HG02759 (cell line): Measurements from ENCODE around the gene ACTN4.
"Not testable (repeated sequence)": the region's sequence is repeated elsewhere in the genome, so short reads cannot be mapped to it uniquely, and the experiment has no call there.

Experiments
- ATAC-seq: cut with Tn5 transposase; IDR thresholded peaks from one replicate; pipeline ENCODE4 v1.9.1; 2021; ENCODE audit warnings: mild to moderate bottlenecking, moderate library complexity; ENCODE audit not compliant: unreplicated experiment

The ACTN4 gene

GRCh38 chr19:38760805-38761517, 113.5 kb downstream of the ACTN4 start:
- ATAC-seq = not testable (repeated sequence)

- ATAC-seq = not testable (repeated sequence)
Measured at GRCh38 chr19:38761884-38762389, 114.5 kb downstream of the ACTN4 start.

DNA sequence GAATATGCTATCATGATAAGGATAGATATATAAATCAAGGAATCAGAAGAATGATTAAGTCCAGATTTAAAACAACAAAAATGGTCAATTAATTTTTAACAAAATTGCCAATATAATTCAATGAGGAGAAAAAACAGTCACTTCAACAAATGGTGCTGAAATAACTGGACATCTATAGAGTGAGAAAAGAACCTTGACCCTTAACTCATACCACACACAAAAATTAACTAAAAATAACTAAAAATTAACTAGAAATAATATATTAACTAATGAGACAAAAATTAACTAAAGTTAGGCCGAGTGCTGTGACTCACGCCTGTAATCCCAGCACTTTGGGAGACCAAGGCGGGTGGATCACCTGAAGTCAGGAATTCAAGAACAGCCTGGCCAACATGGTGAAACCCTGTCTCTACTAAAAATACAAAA, 116.4 kb downstream of the ACTN4 start:
- no peak for ATAC-seq

DNA sequence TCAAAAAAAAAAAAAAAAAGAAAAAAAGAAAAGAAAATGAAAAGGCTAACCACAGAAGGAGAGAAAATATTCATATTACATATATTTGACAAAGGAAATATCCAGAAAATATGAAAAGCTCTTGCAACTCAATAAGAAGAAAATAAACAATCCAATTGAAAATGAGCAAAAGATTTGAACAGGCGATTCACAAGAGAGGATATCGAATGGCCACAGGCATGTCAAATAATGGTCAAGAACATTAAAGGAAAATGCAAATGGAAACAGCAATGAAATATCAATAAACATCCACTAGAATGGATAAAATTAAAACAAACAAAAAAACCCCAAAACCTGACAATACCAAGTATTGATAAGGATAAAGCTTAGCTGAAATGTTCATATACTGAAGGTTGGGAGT, 117.8 kb downstream of the ACTN4 start:
- ATAC-seq = no peak

GRCh38 chr19:38766276-38767047, 119.0 kb downstream of the ACTN4 start:
- ATAC-seq = no peak

- peak; percentile 78 for ATAC-seq
Measured at GRCh38 chr19:38769635-38770211, 122.3 kb downstream of the ACTN4 start.

DNA sequence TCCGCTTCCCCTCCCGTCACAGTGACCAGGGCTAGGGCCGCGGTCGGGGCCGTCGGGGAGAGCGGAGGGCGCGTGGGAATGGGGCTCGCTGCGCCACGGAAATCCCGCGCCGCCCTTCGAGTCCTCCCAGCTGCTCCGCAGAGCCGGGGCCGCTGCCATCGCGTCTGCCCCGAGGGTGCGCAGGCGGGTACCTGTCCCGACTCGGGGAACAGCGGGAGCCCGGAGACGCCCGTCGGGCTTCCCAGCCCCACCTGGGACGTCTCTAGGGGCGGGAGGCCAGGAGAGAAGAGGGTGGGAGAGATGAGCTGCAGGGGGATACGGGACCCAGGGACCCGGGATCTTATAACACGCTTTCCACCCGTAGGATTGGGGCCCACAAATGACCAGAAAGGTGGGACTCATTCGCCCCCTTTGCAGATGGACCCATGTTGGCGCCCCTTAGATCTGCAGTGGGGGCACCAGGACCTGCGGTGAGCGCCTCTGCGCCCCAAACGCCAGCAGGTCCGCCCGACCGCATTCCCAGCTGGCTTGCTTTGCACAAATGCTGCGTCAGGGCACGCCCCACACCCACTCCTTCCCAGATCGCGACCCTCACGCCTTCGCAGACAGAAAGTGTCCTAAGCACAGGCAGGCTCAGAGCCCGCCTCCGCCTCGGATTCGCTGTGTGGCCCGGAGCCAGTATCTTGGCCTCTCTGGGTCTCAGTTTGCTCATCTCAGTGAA, 122.9 kb downstream of the ACTN4 start:
- peak; percentile 11 for ATAC-seq

- ATAC-seq = peak; percentile 65
Measured at GRCh38 chr19:38770949-38771275, 123.5 kb downstream of the ACTN4 start.

GRCh38 chr19:38771569-38771968, 124.1 kb downstream of the ACTN4 start:
- not testable (repeated sequence) for ATAC-seq

DNA sequence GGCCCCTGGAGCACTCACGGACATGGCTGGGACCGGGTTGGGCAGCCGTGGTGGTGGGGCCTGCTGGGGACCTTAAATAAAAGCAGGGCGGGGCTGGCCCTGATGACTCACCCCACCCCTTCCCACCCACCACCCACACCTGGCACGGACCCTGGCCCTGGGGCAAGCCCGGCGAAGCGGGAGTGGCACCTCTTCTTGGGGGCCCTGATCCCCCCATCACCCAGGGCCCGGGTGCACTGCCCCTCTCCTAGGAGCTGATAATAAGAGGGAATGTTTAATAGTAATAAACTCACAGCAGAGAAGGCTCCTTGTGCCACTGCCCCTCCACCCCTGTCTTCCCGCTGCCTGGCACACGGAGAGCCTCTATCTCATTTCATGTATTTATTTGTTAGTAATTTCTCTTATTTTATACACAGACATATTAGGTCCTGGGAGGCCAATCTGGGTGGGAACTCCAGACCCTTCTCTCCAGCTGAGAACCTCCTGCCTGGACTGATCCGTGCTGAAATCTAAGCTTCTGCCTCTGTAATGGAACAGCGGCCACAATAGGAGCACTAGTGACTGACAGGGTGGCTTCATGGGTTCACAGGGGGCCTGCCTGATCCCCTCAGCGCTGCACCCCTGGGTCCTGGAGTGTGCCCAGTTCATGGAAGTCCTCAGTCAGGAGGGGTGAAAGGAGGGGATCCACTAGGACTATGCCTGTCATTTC, 126.2 kb downstream of the ACTN4 start, which contains the start of gene LGALS7:
Gene LGALS7, minus strand, starts transcription at position 49 of the 709 bp plus-strand sequence. Its CDS starts 25 bp downstream, at position 24.
- ATAC-seq = no peak

DNA sequence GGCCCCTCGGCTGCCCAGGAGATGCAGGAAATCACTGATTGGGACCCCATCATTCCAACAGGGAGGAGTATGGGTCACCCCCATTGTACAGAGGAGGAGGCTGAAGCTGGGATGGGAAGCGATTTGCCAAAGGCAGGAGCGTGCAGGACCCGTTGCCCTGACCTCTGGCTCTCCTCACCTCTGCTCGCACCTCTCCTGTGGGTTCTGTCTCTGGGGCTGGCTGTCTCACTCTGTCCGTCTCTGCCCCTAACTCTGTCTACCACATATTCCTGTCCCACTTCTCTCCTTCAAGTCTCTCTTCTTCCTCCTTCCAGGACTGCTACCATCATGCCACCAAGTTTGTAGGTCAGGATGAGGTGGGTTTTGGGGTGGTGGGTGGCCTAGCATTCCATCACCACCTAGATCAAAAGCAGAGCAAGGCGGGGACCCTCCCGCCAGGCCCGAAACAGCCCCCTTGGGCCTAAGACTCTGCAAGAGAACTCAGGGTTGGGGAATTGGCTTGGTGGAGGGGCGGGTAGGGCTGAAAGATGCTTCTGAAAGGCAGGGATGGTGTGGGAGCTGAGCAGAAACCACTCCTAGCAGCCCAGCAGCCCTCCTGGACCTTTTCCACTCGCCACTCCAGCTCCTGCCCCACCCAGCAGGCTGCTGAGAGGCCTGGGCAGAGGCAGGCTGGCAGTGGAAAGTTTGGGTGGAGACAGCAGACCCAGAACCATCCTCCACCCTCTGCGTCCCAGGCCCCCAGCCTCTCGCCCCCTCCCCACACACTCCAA, 126.9 kb downstream of the ACTN4 start:
- ATAC-seq = no peak

GRCh38 chr19:38778733-38779132, 131.3 kb downstream of the ACTN4 start:
- no peak for ATAC-seq

GRCh38 chr19:38780443-38780842, 133.0 kb downstream of the ACTN4 start:
- no peak for ATAC-seq

- ATAC-seq = no peak
Measured at GRCh38 chr19:38781058-38781457, 133.6 kb downstream of the ACTN4 start.
